ENCODE data around the gene PSTPIP1.

GRCh38 chr15:76945494-76946093, 49.3 kb upstream of the PSTPIP1 start:
- no peak for TF ChIP-seq EP400 (IDR thresholded peaks at IDR 0.05)
- TF ChIP-seq CTCF (IDR thresholded peaks at IDR 0.05 in 2 of 3, conservative IDR thresholded peaks at IDR 0.05 in 1 of 3; ENCODE audit: insufficient read depth in 2 of 3, low read depth in 1 of 3, low read length in 3 of 3) = no peak
- TF ChIP-seq DMBX1 (CRISPR knock-in tag; IDR thresholded peaks at IDR 0.05; ENCODE audit: borderline replicate concordance) = no peak
- no peak for TF ChIP-seq POLR2A (conservative IDR thresholded peaks at IDR 0.05)
- no peak for TF ChIP-seq ATF2 (CRISPR knock-in tag; IDR thresholded peaks at IDR 0.05)
- TF ChIP-seq BCL6 (CRISPR knock-in tag; IDR thresholded peaks at IDR 0.05) = no peak
- TF ChIP-seq TCF7 (IDR thresholded peaks at IDR 0.05; ENCODE audit: borderline replicate concordance) = no peak
- TF ChIP-seq DEAF1 (CRISPR knock-in tag; IDR thresholded peaks at IDR 0.05) = no peak
- no peak for TF ChIP-seq NUFIP1 (IDR thresholded peaks at IDR 0.05; ENCODE audit: partially characterized antibody)
- no peak for TF ChIP-seq USF2 (CRISPR knock-in tag; IDR thresholded peaks at IDR 0.05)

Measured in K562 (cell line).